Fibroblast of skin of back (primary cell): Measurements from ENCODE around the gene TDRD12.
"Not testable (repeated sequence)": the region's sequence is repeated elsewhere in the genome, so short reads cannot be mapped to it uniquely, and the experiment has no call there.

Experiments
- DNase-seq: peaks from one replicate; pipeline ENCODE4 v3.0.0-alpha.2; 2013

TDRD12 gene

GRCh38 chr19:32832825-32833224 is 113.3 kb downstream of the TDRD12 start:
- DNase-seq: not testable (repeated sequence)

DNA sequence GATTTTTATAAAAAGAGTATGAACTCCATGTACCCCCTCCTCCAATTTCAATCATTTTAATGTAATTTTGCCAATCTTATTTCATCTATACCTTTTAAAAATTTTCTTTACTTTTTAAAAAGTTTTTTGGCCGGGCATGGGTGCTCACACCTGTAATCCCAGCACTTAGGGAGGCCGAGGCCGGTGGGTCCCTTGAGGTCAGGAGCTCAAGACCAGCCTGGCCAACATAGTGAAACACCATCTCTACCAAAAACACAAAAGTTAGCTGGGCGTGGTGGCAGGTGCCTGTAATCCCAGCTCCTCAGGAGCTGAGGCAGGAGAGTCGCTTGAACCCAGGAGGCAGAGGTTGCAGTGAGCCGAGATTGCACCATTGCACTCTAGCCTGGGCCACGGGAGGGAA is 113.8 kb downstream of the TDRD12 start:
- DNase-seq: not testable (repeated sequence)

GRCh38 chr19:32837531-32837930 is 118.0 kb downstream of the TDRD12 start:
- no peak for DNase-seq

- no peak for DNase-seq
Measured at GRCh38 chr19:32842061-32842460, 122.5 kb downstream of the TDRD12 start.

DNA sequence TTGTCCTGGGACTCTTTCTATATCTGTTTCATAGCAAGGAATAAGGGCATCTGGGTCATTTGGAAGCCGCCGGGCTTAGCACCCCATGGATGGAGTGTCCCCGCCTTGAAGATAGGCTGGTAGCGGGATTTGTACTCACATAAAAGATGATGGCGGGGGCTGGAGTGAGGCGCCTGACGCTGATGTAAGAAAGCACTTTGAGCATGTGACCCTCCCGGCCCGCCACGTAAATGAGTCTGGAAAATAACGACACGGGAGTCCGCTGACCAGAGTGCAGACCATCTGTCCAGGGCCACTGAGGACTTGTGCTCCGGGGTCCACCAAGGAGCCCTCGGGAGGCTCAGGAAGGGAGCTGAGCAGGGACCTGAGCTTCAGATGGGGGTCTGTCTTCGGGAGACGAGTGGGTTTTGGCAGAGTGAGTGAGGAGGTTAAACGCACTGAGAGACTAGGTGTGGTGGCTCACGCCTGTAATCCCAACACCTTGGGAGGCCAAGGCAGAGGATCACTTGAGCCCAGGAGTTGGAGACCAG is 124.2 kb downstream of the TDRD12 start:
- DNase-seq: no peak

DNA sequence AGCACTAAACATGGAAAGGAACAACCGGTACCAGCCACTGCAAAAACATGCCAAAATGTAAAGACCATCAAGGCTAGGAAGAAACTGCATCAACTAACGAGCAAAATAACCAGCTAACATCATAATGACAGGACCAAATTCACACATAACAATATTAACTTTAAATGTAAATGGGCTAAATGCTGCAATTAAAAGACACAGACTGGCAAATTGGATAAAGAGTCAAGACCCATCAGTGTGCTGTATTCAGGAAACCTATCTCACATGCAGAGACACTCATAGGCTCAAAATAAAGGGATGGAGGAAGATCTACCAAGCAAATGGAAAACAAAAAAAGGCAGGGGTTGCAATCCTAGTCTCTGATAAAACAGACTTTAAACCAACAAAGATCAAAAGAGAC is 128.5 kb downstream of the TDRD12 start:
- DNase-seq: not testable (repeated sequence)

DNA sequence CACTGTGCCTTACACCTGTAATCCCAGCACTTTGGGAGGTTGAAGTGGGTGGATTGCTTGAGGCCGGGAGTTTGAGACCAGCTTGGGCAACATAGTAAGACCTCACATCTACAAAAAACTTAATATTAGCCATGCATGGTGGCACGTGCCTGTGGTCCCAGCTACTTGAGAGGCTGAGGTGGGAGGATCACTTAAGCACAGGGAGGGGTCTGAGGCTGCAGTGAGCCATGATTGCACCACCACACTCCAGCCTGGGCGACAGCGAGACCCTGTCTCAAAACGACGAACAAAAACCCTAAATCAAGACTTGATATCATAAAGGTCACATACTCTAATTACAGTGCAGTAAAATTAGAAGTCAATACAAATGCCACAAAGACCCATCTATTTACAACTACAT is 132.6 kb downstream of the TDRD12 start:
- DNase-seq: no peak

- DNase-seq: not testable (repeated sequence)
Measured at GRCh38 chr19:32856818-32857217, 137.3 kb downstream of the TDRD12 start.

DNA sequence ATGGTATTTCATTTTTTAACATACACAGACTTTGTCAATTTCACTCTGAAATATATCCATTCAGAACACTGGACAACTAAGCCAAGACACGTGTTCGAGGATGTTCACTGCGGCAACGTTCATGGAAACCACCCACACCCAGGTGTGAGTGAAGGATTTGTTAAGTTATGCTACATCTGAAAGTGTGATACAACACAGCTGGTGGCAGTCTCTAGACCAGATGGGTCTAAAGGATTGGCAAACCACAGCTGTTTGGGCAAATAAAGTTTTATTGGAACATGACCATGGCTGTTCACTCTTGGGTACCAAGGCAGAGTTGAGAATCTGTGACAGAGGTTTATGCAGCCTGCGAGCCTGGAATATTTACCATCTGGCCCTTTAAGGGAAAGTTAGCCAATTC is 138.0 kb downstream of the TDRD12 start:
- DNase-seq: no peak

- no peak for DNase-seq
Measured at GRCh38 chr19:32858155-32858554, 138.6 kb downstream of the TDRD12 start.

DNA sequence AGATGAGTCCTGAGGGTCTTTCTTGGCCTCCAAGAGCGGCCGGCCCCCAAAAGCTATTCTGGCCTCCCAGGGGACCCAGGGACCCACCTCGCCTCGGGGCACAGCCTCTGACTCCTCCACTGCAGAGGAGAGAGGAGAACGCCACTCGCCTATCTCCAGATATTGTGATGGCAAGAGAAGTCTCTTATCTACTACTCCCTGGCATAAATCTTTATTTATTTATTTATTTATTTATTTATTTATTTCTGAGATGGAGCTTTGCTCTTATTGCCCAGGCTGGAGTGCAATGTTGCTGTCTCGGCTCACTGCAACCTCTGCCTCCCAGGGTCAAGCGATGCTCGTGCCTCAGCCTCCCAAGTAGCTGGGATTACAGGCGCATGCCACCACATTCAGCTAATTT is 139.0 kb downstream of the TDRD12 start:
- DNase-seq: no peak

- no peak for DNase-seq
Measured at GRCh38 chr19:32859591-32859990, 140.0 kb downstream of the TDRD12 start.

DNA sequence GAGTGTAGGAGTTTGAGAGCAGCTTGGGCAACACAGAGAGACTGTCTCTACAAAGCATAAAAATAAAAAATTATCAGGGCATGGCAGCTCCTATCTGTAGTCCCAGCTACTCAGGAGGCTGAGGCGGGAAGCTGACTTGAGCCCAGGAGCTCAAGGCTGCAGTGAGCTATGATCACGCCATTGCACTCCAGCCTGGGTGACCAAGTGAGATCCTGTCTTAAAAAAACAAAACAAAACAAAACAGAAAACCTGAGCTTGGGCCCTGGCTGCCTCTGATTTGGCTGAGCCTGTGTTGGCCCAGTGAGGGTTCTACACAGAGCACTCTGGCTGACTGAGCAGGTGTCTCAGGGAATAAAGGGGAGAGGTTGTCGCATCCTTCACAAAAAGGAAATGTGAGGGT is 142.0 kb downstream of the TDRD12 start:
- DNase-seq: no peak

DNA sequence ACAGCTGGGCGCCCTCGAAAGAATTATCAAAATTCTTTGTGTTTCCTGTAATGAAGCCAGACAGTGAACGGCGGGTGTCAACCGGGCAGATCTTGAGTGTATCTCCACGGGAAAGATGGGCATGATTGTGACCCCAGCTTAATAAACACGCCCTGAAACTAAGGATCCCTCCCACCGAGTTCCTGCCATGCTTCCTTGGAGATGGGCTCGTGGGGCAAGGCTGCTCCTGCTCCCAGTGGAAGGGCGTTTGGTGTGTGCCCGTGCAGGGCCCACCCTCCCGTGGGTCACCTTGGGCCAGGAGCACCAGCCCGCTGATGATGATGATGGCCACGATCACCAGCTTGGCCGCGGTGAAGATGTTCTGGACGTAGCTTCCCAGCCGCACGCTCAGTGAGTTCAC is 142.6 kb downstream of the TDRD12 start:
- DNase-seq: no peak

GRCh38 chr19:32862741-32863140 is 143.2 kb downstream of the TDRD12 start:
- DNase-seq: no peak

GRCh38 chr19:32863301-32863700 is 143.7 kb downstream of the TDRD12 start:
- no peak for DNase-seq

DNA sequence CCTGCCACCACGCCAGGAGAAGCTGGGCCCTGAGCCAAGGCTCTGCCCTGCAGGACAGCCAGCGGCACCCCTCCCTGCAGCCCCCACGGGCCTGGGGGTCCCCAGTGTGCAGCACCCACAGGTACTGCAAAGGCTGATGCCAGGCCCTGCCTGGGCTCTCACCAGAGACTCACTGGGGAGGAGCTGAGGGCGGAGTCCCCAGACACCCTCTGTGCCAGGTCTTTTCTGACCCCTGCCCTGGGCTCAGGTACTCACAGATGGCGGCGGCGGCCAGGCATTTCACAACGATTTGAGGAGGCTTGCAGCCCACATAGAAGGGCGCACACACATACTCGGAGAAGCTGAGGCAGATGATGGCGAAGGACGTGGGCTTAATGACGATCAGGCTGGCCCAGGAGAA is 144.3 kb downstream of the TDRD12 start:
- no peak for DNase-seq

- DNase-seq: no peak
Measured at GRCh38 chr19:32864318-32865007, 144.9 kb downstream of the TDRD12 start.

DNA sequence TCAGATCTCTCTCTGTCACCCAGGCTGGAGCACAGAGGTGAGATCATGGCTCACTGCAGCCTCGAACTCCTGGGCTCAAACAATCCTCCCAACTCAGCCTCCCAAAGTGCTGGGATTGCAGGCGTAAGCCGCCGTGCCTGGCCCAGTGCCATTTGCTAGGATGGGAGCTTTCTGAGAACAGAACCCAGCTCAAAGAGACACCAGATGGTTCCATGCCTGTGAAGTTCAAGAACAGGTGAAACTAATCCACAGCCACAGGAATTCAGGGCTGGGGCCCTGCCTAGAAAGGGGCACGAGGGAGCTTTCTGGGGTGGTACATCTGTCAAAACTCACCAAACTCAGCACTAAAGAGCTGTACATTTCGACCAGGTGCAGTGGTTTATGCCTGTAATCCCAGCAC is 145.8 kb downstream of the TDRD12 start:
- no peak for DNase-seq

DNA sequence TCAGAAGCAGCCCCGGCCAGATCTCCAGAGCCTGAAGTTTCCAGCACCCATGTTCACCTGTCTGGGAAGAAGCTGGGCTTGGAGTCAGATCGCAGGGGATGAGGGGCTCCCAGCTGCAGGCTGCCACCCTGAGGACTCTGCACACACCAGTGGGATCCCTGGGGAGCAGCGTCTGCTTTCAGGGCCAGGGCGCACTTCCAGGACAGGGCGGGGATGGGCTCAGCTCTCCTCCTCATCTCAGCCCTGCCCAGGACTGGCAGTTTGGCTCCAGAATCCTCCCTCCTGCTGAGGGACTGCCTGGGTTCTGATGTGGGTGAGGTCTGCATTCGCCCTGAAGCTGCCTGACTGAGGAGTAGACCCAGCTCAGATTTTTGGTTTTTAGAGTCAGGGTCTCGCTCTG is 146.5 kb downstream of the TDRD12 start:
- DNase-seq: no peak

GRCh38 chr19:32866564-32867265 is 147.1 kb downstream of the TDRD12 start:
- no peak for DNase-seq

- DNase-seq: not testable (repeated sequence)
Measured at GRCh38 chr19:32867436-32867835, 147.9 kb downstream of the TDRD12 start.

DNA sequence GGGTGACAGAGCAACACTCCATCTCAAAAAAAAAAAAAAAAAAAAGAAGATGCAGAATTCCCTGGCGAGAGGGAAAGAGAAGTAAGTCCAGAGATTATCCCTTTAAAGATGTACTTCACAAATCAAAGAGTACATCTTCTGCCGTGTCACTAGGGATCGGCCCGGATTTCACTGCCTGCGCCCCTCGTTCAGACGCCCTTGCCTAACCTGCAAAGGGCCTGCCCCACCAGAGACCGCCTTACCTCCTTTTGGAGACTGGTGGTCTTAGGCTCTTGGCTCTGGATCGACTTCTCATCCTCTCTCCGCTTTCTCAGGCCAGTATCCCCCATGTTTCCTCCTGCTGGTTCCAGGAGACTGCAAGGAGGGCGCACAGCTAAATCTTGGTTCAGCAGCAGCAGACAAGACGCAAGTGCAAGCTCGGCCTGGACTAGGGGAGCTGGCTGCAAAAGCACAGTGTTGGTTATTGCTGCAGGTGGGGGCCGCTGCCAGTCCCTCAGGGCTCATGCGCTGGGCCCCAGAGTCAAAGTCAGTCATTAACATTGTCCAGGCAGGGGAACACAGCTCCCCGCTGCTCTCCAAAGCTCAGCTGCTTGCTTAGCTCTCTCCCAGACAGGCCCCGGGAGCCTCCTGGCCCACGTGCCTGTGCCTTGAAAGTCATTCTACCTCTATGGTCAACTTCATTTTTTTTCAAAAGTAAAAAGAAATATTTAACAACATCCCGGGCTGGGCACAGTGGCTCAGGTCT is 148.8 kb downstream of the TDRD12 start:
- DNase-seq: no peak
